HG03558 (cell line): ENCODE results near the gene ATP6V1A.
A peak's percentile ranks its signal among the peaks of the same experiment; 100 is the strongest.
"Not testable (repeated sequence)": the region's sequence is repeated elsewhere in the genome, so short reads cannot be mapped to it uniquely, and the experiment has no call there.

ENCODE experiments used
- ATAC-seq: cut with Tn5 transposase; IDR thresholded peaks from one replicate; pipeline ENCODE4 v1.9.1; 2021; ENCODE audit warnings: moderate number of reproducible peaks; ENCODE audit not compliant: unreplicated experiment; ENCODE audit errors: extremely low read depth

The ATP6V1A gene

DNA sequence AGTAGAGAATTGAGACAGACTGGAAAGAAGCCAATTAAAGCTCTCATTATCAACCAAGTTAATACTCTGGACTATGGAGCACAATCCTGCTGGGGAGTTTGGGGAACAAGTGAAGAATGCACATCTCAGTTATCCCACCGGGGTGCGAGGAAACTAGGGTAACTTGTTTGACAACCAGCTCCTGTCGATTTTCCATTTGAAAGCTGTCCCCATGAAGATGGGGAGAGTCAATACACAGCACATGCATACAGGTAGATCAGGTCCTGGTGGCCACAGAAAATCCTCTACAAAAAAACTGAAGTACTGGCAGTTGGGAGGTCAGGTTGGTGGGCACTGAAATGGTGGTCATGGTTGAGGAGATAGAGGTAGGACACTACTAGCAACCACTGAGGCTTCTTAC, 66.0 kb downstream of the ATP6V1A start:
- no peak for ATAC-seq

DNA sequence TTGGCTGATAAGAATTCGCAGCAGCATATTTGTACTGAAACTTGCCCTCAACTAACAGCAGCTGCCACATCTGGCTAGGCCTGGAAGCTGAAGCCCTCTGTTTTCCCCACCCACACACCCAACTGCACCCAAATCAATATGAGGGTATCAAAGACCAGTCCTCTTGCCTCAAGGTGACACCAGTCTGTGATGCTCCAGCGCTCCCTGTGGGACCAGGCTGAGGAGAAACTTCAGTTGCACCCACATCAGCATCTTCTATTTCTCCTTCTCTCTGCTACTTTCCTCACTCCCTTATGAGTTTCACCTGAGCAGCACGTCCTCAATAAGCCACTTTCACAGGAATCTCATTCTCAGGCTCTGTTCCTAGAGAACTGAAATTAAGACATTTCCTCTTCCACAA, 73.0 kb downstream of the ATP6V1A start:
- no peak for ATAC-seq

DNA sequence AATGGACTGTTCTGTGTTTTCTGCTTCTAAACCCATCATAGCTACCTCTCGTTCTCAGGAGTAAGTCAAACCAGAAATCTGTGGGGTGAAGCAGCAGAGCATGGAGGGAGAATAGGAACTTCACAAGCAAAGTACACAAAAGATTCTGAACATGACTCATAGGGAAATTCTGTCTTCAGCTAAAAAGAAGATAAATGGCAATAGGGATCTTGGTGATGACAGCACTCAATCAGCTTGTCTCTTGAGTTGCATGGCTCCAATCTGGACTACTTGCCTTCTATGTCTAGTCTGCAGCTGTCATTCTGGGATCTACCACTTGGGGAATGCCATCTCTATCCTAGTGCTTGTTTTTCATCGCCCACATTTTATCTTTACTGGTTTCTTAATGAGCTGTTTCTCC, 78.3 kb downstream of the ATP6V1A start:
- peak; percentile 35 for ATAC-seq

DNA sequence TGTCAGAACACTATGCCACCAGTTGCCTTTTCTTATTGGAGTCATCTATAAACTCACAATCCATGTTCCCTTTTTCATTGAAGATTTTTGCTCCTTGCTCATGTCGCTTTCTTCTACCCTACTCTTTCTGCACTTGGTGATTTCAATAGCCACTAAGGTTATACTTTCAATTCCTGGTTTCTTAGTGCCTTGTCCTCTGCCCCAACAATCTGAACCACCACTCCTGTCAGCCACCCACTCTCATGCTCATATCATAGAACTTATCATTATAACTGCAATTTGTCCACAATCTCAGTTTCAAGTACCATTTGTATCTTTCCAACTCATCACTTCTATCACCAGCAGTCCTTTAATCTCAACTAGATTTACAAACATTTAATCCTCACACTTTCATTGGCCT, 81.8 kb downstream of the ATP6V1A start:
- no peak for ATAC-seq

DNA sequence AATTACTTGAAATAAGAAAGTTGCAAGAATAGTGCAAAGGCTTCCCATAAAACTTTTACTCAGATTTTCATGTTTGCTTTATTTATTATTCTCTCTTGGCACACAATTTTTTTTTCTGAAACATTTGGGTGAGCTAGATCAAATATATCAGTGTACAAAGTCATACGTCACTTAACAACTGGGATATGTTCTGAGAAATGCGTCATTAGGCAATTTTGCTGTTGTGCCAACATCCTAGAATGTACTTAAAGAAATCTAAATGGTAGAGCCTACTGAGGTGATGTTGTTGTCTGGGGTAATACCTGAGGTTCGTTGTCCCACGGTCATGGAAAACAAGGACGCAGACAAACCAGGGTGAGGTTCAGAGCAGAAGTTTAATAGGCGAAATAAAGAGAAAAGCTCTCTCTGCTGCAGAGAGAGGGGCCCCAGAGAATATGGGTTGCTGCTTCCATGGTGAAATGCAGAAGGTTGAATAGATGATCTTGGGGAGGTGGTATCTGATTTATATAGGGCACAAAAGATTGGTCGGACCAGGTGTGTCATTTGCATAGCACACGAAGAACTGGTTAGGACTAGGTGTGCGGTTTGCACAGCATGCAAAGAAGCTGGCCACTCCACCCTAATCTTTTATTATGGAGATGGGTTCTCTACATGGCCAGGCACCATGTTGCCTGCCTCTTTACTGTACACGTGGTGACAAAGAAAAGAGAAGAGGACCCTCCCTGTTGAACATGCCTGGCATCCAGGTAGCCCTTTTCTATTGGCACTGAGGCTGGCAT, 82.9 kb downstream of the ATP6V1A start:
- no peak for ATAC-seq

DNA sequence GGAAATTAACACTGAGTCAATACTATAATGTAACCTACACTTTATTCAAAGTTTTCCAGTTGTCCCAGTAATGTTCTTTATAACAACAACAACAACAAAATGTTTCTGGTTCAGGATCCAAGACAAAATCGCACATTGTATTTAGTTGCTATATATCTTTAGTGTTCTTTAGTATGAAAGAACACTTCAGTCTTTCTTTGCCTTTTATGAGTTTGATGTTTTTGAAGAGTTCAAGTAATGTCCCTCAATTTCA, 84.2 kb downstream of the ATP6V1A start:
- ATAC-seq, result no peak

DNA sequence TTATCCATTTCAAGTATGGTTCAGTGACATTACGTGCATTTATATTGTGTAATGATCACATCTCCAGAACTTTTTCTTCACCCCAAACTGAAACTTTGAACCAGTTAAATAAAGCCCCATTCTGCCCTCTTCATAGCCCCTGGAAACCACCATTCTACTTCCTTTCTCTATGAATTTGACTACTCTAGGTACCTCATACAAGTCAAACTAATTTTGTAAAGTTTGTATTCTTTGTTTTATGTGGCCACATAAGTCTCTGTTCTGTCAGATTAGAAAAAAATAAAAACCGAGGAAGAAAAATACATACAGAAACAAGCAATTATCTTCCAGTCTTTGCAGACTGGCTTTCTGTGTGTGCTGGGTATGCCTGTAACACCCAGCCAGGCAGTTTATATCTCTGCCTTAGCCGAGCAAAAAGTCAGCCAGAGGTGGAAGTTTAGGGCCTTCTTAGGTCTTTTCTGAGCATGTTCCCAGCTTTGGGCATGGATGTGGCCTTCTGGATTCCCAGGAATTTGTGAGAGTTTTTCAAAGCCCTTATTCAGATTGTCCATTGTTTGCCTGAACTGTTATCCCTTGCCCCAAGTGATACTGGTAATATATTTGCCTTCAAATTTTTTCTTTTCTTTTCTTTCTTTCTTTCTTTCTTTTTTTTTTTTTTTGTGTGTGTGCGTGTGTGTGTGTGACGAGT, 85.8 kb downstream of the ATP6V1A start:
- peak; percentile 36 for ATAC-seq

DNA sequence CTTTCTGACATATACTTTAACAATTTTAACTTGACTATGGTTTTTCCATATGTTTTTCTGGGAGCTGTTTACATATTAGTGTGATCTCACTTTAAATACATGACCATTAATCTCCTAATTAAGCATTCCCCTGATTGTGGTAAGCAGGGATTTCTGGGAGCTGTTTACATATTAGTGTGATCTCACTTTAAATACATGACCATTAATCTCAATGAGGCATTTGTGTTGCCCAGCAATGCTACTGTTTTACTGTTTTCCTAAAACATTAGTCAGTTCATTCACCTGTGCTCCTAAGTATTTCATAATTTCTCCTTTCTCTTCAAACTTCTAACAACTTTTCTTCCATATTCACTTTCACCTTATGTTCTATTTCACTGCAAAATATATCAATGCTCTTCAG, 88.1 kb downstream of the ATP6V1A start:
- no peak for ATAC-seq

DNA sequence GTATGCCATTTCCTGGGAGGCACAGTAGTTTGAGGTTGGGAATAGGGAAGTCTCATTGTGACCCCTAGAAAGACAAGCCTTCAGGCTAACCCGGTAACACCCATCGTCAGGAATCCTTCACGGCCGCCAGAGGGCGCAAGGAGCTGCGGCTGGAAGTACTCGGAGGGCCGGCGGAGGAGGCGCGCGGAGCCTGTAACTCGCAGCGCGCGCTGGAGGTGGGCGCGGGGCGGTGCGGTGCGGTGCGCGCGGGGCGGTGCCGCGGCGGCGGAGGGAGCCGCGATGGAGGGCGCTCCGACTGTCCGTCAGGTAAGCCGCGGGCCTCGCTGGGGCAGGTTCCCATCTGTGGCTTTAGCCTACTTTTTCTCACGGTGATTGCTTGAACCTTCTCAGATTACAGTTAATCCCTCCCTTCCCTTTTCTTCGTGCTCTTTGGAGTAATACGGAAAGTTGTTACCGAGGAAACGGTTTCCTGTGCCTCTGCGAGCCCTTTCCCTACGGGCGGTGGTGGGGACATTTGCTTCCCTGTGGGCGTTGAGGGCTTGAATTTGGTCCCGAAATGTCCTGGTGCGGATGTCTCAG, 91.9 kb downstream of the ATP6V1A start, which contains the start of gene GRAMD1C:
Gene GRAMD1C (plus strand): TSS at position 158 of the 579 bp plus-strand sequence. CDS start 122 bp downstream, at position 280.
- peak; percentile 73 for ATAC-seq

DNA sequence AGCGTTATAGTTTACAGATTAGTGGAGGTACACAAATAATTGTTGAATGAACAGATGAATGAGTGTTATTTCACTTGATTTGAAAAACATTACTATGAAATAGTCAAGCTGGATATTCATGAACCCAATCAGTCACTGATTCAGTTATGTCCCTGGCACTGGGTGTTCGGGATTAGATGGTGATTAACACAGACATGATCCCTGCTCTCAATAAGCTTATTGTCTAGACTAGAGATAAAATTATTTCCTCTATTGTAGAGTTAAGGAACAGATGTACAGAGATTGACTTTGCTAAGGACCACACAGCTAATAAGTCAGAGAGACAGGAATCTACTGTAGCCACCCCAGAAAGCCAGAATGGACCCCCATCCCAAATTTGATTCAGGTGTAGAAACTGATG, 92.7 kb downstream of the ATP6V1A start:
- ATAC-seq, result no peak

DNA sequence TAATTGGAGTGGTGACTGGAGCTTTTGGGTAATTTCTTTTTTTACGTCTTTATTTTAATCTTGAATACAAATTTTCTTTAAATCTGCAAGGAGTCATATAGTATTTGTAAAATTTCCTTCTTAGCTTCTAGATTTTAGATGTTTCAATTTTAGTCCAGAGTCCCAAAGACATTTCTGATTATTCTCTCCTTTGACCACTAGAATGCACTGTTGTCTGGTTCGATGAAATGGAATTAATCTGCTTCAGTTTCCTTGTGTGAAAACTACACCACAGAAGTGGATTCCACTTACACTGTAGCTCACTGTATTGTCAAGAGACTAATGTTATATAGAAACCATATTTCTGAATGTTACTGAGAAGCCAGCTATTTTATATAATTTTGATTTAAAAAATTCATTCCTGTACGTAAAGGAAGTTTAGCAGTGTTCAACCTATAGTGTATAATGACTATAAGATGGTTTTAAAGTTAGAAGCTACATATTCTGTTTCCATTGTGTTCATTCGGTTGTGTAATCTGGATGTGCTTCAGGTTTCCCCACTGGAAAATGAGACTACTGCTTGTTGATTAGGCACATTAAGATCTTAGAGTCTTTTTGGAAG, 97.9 kb downstream of the ATP6V1A start:
- ATAC-seq, result no peak

DNA sequence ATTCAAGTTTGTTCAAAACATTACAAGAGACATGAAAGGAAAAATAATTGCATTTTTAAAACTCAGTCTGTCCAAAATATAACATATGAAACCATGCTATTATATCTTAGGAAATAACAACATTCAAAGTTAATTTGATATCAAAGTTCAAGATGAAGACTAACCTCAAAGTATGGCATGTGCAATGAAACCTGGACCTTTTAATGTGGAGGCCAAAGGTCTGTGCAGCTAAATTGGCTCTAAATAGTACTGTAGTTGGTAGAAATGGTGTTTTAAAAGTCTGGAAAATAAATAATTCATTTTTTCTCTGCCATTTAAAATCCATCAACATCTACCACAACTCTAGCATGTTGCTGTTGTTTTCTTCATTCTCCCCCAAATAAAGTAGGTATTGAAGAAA, 100.4 kb downstream of the ATP6V1A start:
- no peak for ATAC-seq

DNA sequence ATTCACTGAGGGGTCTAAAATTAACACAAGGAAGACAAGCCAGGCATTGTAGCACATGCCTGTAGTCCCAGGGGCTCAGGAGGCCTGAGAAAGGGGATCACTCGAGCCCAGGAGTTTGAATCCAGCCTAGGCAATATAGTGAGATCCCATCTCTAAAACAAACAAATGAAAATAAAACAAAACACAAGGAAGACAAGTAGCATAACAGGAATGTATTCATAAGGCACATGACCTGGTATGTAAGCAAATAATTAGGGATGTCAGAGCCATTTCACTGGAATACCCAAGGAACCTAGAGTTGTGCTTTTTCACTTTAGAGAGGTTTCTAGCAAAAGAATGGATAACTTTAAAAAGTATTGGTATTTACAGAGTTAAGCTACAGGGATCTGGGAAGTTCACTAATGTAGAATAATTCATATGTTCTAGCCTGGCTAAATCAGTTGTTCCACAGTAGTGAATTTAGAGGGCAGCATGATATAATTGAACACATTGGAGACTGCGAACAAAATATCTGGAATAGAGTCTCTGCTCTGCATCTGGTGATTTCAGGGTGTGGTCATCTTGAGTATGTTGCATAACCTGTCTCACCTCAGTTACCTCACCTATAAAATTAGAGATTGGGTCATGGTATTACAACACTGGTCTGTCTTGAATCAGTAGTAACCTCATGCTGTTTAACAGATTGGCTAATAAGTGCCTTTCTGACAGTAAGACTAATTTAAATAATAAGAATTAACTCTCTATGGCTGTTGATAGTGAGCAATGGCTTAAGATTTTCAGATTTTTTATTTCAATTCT, 101.0 kb downstream of the ATP6V1A start:
- ATAC-seq, result no peak

DNA sequence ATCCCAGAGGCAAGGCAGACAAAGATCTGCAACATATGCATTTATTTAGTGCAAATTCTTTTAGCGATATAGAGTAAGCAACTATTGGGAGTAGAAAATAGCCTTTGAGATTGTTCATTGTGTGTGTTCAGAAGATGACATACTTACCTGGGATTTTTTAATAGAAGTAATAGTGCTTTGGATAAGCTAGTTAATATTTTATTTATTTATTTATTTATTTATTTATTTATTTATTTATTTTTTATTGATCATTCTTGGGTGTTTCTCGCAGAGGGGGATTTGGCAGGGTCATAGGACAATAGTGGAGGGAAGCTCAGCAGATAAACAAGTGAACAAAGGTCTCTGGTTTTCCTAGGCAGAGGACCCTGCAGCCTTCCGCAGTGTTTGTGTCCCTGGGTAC, 102.2 kb downstream of the ATP6V1A start:
- ATAC-seq, result not testable (repeated sequence)

DNA sequence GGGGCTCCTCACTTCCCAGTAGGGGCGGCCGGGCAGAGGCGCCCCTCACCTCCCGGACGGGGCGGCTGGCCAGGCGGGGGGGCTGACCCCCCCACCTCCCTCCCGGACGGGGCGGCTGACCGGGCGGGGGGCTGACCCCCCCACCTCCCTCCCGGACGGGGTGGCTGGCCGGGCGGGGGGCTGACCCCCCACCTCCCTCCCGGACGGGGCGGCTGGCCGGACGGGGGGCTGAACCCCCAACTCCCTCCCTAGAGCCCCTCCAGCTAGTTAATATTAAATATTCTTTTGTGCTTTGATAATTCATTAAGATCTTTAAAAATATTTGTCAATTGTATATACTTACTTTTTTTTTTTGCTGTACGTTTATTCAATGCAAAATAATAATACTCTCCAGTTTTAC, 103.0 kb downstream of the ATP6V1A start:
- ATAC-seq, result not testable (repeated sequence)

DNA sequence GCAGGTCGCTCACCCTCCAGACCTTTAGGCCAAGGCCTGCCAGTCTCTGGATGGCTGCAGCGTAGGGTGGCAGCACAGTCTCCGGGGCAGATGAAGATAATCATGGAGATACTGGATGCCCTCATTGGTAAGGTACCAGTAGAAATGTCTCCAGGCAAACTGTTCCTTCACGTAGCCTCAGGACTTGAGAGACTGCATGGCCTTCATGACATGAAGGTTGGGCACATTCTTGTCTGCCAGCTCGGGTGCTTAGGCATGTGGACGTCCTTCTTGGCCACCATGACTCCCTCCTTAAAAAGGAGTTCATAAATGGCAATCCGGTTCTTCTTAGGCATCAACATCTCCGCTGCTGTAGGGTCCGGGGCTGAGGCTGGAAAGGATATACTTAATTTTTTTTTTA, 103.6 kb downstream of the ATP6V1A start:
- ATAC-seq, result not testable (repeated sequence)

DNA sequence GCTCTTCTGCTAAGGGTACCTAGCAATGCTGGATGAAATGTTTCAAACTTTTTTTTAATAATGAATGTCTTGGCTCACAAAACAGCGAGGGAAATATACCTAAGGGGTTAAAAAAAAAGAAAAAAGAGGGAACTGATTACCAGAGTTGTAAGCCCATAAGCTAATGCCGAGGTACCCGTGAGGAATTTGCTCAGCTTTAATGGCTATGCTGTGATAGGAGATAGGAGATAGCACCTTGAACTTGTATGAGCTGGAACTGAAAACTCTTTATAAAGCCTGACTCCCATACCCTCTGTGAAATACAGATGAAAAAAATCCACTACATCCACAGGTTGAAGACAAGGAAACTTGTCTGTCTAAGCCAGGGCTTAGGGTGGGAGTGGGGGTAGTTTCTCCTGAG, 105.7 kb downstream of the ATP6V1A start:
- ATAC-seq, result no peak
